Measurements from ENCODE around the gene SVEP1.
A peak's percentile ranks its signal among the peaks of the same experiment; 100 is the strongest.
"Not testable (repeated sequence)": the region's sequence is repeated elsewhere in the genome, so short reads cannot be mapped to it uniquely, and the experiment has no call there.

The SVEP1 gene

DNA sequence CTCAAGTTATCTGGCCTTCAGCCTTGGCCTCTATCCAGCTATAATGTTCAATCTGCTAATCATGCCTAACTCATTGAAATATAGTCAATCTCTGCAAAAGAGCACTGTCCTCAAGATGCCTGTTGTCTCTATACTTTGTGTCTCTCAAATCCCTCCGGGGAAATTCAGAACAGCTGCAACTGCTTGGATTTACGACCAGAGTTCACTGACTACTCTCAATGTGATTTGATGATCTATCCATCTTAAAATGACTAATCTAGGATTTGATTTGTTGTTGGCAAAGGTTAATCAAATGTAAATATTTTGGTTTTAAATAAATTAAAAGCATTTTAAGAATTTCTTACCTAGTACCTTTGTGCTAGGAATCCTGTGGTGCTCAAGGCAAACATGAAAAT, 40.9 kb downstream of the SVEP1 start:
- H3K27ac ChIP-seq, result peak overlapping the region in 1 of 2 donors; percentile 11
- no peak overlapping the region for H3K4me3 ChIP-seq
- no peak for DNase-seq (ENCODE audit: low spot score)
- TF ChIP-seq, protein P1, sequence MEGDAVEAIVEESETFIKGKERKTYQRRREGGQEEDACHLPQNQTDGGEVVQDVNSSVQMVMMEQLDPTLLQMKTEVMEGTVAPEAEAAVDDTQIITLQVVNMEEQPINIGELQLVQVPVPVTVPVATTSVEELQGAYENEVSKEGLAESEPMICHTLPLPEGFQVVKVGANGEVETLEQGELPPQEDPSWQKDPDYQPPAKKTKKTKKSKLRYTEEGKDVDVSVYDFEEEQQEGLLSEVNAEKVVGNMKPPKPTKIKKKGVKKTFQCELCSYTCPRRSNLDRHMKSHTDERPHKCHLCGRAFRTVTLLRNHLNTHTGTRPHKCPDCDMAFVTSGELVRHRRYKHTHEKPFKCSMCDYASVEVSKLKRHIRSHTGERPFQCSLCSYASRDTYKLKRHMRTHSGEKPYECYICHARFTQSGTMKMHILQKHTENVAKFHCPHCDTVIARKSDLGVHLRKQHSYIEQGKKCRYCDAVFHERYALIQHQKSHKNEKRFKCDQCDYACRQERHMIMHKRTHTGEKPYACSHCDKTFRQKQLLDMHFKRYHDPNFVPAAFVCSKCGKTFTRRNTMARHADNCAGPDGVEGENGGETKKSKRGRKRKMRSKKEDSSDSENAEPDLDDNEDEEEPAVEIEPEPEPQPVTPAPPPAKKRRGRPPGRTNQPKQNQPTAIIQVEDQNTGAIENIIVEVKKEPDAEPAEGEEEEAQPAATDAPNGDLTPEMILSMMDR (IDR thresholded peaks at IDR 0.05), result no peak

DNA sequence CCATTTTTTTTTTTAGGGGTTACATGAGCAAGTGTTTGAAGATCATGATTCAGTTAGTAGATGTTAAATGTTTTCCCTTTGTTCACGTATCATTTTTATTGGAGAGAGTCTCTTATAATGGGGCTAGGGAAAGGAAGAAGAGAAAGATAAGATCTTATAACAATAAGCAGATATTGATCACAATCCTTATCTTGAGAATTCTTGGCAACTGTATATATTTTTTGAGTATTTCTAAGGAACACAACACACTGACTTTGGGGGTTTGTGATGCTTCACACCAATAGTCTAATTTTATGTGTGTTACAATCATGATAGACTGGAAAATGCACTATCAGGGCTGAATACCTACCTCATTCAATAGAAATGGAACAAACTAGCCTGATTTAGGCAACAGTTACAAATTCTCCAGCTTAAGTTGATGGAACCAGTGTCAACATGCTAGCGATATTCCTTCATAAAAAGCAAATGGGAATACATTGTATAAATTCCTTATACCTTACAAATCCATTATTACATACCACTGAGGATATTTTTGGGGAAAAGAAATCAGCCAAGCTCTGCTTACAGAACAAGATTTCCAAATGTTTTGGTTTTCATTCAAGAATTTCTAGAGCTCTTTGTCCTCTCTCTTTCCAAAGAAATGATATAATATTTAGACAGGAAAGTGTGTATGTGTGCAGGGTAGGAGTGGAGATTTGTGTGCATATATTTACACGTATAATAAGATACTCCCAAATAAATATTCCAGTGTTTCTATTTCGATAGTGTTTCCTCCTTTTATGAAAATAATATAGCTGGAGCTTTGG, 41.5 kb downstream of the SVEP1 start:
- no peak for DNase-seq (ENCODE audit: low spot score)
- Histone ChIP-seq H3K27ac (peak overlapping the region in 1 of 2 donors; percentile 49), H3K4me3 (no peak overlapping the region)
- TF ChIP-seq, protein P1 (IDR thresholded peaks at IDR 0.05), result no peak

DNA sequence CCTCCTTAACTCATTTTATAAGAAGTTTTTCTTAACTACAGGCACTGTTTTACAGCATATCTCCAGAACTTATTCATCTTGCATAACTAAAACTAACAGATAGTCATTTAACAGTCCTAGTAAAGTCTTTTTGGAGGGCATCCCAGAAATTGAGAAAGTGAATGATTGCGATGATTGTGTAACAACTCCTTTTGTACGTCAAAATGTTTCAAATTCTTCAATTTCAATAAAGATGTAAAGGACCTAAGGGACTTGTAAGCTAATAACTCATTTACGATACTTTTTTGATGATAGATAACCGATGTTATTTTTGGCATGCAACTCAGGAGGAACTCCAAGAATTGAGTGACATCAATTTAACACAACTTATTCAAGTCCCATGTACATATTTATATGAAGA, 42.7 kb downstream of the SVEP1 start:
- TF ChIP-seq, protein P1 (IDR thresholded peaks at IDR 0.05), result no peak
- no peak for DNase-seq (ENCODE audit: low spot score)
- Histone ChIP-seq H3K27ac (no peak overlapping the region), H3K4me3 (no peak overlapping the region)

GRCh38 chr9:110534162-110534561, 45.4 kb downstream of the SVEP1 start:
- not testable (repeated sequence) for DNase-seq (ENCODE audit: low spot score); H3K4me3 ChIP-seq; H3K27ac ChIP-seq

DNA sequence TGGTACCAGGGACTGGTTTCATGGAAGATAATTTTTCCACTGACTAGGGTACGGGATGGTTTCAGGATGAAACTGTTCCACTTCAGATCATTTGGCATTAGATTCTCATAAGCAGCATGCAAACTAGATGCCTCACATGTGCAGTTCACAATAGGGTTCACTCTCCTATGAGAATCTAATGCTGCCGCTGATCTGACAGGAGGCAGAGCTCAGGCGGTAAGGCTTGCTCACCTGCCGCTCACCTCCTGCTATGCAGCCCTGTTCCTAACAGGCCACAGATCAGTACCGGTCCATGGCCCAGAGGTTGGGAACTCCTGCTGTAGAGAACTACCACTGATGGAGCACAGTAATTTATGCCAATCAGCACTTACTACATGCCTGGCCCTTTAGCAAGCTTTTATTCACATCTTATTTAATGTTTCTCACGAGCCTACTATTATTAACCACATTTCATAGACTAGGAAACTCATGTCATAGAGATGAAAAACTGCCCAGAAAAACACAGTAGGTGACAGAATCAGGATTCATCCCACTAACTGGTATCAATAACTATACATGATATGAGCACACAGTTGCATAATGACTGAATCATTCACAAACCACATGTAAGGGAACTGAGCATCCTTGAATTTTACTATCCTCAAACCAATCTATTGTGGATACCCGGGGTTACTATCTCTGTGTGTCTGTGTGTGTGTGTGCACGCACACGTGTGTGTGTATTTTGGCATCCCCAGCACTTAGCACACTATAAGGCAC, 46.5 kb downstream of the SVEP1 start:
- TF ChIP-seq, protein P1 (IDR thresholded peaks at IDR 0.05), result no peak
- H3K27ac ChIP-seq, result no peak overlapping the region
- no peak overlapping the region for H3K4me3 ChIP-seq
- no peak for DNase-seq (ENCODE audit: low spot score)

- no peak for DNase-seq (ENCODE audit: low spot score)
- H3K4me3 ChIP-seq, result no peak overlapping the region
- TF ChIP-seq, protein P1 (IDR thresholded peaks at IDR 0.05), result no peak
- no peak overlapping the region for H3K27ac ChIP-seq
Observed at GRCh38 chr9:110531776-110532175, 47.8 kb downstream of the SVEP1 start.

DNA sequence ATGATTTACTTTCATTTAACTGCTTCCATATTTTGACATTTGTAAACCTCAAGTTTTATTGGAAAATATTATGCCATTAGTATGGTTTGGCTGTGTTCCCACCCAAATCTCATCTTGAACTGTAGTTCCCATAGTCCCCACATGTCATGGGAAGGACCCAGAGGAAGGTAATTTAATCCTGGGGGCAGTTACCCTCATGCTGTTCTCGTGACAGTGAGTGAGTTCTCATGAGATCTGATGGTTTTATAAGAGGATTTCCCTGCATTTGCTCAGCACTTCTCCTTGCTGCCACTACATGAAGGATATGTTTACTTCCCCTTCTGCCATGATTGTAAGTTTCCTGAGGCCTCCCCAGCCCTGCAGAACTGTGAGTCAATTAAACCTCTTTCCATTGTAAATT, 48.3 kb downstream of the SVEP1 start:
- H3K4me3 ChIP-seq; DNase-seq (ENCODE audit: low spot score); H3K27ac ChIP-seq: not testable (repeated sequence)

DNA sequence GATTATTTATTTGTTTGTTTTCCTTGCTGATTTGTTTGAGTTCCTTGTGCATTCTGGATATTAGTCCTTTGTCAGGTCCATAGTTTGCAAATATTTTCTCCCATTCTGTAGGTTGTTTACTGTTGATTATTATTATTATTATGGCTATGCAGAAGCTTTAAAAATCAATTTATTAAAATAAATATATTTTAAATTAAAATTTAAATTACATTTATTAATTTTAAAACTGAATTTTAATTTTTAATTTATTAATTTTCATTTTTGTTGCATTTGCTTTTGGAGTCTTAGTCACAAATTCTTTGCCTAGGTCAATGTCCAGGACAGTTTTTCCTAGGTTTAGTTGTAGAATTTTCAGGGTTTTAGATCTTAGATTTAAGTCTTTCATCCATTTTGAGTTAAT, 50.9 kb downstream of the SVEP1 start:
- no peak for DNase-seq (ENCODE audit: low spot score)
- TF ChIP-seq, protein P1 (IDR thresholded peaks at IDR 0.05), result no peak
- H3K4me3 ChIP-seq, result no peak overlapping the region
- H3K27ac ChIP-seq, result no peak overlapping the region

All from coronary artery (tissue), 2 donors.